Measurements from ENCODE around the gene LDLRAD4. TPM values are rescaled to one million over a fixed set of nuclear protein-coding genes. Genes with fewer than 3 reads are reported as not detected.

The LDLRAD4 gene
- total RNA-seq, 1 experiment from 2014 or later = 204 TPM

DNA sequence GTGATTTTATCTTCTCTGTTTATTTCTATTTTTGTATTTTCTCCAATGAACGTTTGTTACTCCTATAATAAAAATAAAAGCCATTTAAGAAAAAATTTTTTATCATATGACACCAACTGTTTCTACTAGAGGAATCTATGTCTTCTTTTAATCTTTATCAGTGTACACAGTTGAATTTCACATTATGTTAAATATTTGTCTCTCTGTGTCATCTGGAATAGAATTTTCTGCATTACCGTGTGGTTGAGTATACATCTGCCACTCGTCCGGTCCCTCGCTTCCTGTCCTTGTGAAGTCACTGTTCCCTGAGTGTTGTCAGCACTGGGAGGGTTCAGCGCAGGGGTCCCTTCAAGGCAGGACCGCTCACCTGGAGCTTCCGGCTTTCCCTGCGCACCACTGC is 99.2 kb downstream of the LDLRAD4 start:
- Histone ChIP-seq H3K36me3 (ENCODE audit: insufficient read depth, low read length) (no peaks in the 10 kb centered on the region), H3K9me3 (ENCODE audit: low read length) (no peaks in the 10 kb centered on the region), H3K4me3 (ENCODE audit: low read length) (no peak overlapping the region), H3K27ac (ENCODE audit: low read length) (no peak overlapping the region), H3K9me2 (replicated peaks; ENCODE audit: insufficient read depth, low read length) (no peaks in the 10 kb centered on the region), H3K4me2 (ENCODE audit: low read depth, low read length, poor library complexity, severe bottlenecking) (no peak overlapping the region), H3K79me2 (ENCODE audit: low read length) (no peaks in the 10 kb centered on the region), H4K20me1 (ENCODE audit: insufficient read depth, low read depth, low read length) (no peaks in the 10 kb centered on the region), H2AFZ (ENCODE audit: low read length) (no peak overlapping the region), H3K4me1 (ENCODE audit: low read length) (no peaks in the 10 kb centered on the region), H3K9ac (ENCODE audit: low read length) (no peak overlapping the region), H3K27me3 (ENCODE audit: low read length) (no peaks in the 10 kb centered on the region)
- DNase-seq = no peak

DNA sequence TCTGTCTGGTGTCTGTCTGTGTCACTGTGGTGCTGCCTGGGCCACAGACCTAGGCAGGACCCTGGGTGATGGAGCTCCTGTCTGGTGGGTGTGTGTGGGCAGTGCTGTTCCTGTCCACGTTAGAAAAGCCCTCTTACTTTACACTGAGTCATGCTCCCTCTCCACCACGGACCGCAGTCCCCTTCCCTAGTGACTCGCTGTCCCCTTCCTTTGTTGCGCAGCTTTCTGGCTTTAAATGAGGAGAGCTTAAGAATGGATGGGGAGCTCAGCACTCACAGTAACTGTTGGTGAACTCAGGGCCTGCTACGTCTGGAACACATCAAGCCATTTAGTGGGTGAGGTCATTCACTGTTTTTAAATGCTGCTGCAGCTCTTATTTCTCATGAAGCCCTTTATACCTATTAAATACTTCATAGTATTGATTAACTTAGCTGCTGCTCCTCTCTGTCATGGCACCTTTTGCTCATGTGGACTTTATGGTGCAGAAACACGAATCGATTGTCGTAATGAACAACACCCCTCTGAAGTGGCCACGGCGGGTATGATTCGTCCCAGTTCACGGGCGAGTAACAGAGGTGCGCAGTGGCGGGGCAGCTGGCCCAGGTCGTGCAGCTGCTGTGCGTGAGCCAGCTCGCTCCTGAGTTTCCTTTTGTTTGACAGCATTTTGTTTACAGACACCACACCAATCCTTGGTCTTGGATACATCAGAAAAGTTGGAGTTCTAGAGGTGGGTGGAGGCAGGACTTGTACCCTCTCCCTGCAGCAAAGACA is 100.4 kb downstream of the LDLRAD4 start:
- Histone ChIP-seq H3K36me3 (ENCODE audit: insufficient read depth, low read length) (no peaks in the 10 kb centered on the region), H3K4me2 (ENCODE audit: low read depth, low read length, poor library complexity, severe bottlenecking) (no peak overlapping the region), H3K4me3 (ENCODE audit: low read length) (no peak overlapping the region), H3K9me2 (replicated peaks; ENCODE audit: insufficient read depth, low read length) (no peaks in the 10 kb centered on the region), H4K20me1 (ENCODE audit: insufficient read depth, low read depth, low read length) (no peaks in the 10 kb centered on the region), H3K9me3 (ENCODE audit: low read length) (no peaks in the 10 kb centered on the region), H2AFZ (ENCODE audit: low read length) (no peak overlapping the region), H3K27ac (ENCODE audit: low read length) (no peak overlapping the region), H3K9ac (ENCODE audit: low read length) (no peak overlapping the region), H3K27me3 (ENCODE audit: low read length) (no peaks in the 10 kb centered on the region), H3K79me2 (ENCODE audit: low read length) (no peaks in the 10 kb centered on the region), H3K4me1 (ENCODE audit: low read length) (no peaks in the 10 kb centered on the region)
- no peak for DNase-seq

DNA sequence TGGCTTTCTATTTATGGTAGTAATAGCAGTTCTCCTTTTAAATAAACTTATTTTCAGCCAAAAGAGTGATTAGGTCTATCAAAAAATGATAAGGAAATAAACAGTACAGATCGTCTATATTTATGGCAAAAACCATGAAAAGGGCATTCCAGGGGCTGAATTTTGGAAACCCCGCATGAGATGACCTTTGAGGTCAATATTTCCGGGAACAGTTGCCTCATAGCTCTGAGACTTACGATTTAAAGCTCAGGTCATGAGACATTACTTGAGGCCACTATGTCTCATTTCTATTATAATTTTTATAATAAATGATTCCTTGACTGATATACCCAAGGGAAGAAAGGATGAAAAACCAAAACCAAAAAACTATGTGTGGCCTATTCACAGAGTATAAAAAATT is 101.1 kb downstream of the LDLRAD4 start:
- H3K27ac ChIP-seq (ENCODE audit: low read length) = no peak overlapping the region
- no peaks in the 10 kb centered on the region for H3K4me1 ChIP-seq (ENCODE audit: low read length)
- H3K36me3 ChIP-seq (ENCODE audit: insufficient read depth, low read length) = no peaks in the 10 kb centered on the region
- no peak for DNase-seq
- H3K4me3 ChIP-seq (ENCODE audit: low read length) = no peak overlapping the region
- no peaks in the 10 kb centered on the region for H3K9me3 ChIP-seq (ENCODE audit: low read length)
- H3K27me3 ChIP-seq (ENCODE audit: low read length) = no peaks in the 10 kb centered on the region
- no peaks in the 10 kb centered on the region for H3K79me2 ChIP-seq (ENCODE audit: low read length)
- no peak overlapping the region for H3K4me2 ChIP-seq (ENCODE audit: low read depth, low read length, poor library complexity, severe bottlenecking)
- no peaks in the 10 kb centered on the region for H3K9me2 ChIP-seq (replicated peaks; ENCODE audit: insufficient read depth, low read length)
- H2AFZ ChIP-seq (ENCODE audit: low read length) = no peak overlapping the region
- no peak overlapping the region for H3K9ac ChIP-seq (ENCODE audit: low read length)
- H4K20me1 ChIP-seq (ENCODE audit: insufficient read depth, low read depth, low read length) = no peaks in the 10 kb centered on the region

DNA sequence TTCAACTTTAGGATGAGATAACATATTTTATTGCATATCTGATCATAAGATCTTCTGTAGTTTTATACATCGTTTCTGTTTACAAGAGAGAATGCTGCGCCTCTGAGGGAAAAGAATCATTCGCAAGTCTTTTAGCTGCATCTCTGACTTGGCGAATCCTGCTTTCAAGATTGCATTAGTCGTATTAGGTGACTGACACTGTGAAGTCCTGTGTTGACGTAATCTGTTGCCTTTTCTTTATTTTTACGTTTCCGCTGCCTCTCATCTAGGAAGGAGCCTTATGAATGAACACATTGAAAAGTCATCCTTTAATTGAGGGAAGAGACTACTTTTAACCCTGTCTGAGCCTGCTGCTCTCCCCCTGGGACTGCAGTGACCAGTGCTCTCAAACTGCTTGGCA is 101.5 kb downstream of the LDLRAD4 start:
- Histone ChIP-seq H3K4me1 (ENCODE audit: low read length) (no peaks in the 10 kb centered on the region), H3K27me3 (ENCODE audit: low read length) (no peaks in the 10 kb centered on the region)

DNA sequence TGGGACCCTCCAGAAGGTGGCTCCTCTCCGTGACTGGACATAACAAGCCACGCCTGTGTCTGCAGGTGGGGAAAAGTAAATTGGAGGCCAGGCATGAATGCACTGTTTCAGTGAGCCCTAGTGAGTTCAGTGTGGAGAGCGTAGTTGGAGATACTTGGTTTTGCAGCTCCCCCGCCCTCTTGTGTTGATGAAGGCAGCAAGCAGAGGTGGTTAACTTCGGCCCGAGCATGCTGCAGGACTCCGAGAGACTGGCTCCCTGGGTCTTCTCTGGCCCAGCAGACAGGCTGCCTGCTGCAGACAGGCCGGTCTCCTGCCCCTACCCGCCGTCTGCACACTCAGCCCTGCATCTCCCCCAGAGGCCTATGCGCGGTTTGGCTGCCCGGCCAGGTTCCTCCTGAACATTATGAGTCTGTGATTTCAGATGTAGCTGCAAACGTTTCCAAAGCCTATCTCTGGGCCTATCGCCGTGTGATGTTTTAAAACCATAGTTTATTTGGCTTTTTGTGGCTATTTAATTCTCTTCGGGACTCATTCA is 102.4 kb downstream of the LDLRAD4 start:
- no peak overlapping the region for H3K4me3 ChIP-seq (ENCODE audit: low read length)
- DNase-seq = no peak
- H3K27me3 ChIP-seq (ENCODE audit: low read length) = no peaks in the 10 kb centered on the region
- no peak overlapping the region for H2AFZ ChIP-seq (ENCODE audit: low read length)
- H3K79me2 ChIP-seq (ENCODE audit: low read length) = no peaks in the 10 kb centered on the region
- no peaks in the 10 kb centered on the region for H3K9me2 ChIP-seq (replicated peaks; ENCODE audit: insufficient read depth, low read length)
- no peaks in the 10 kb centered on the region for H3K4me1 ChIP-seq (ENCODE audit: low read length)
- H3K9me3 ChIP-seq (ENCODE audit: low read length) = no peaks in the 10 kb centered on the region
- H3K4me2 ChIP-seq (ENCODE audit: low read depth, low read length, poor library complexity, severe bottlenecking) = no peak overlapping the region
- H3K36me3 ChIP-seq (ENCODE audit: insufficient read depth, low read length) = no peaks in the 10 kb centered on the region
- H4K20me1 ChIP-seq (ENCODE audit: insufficient read depth, low read depth, low read length) = no peaks in the 10 kb centered on the region
- no peak overlapping the region for H3K9ac ChIP-seq (ENCODE audit: low read length)
- no peak overlapping the region for H3K27ac ChIP-seq (ENCODE audit: low read length)

More for the DNA sequence above, 101.5 kb downstream of the LDLRAD4 start:
- H3K79me2 ChIP-seq (ENCODE audit: low read length) = no peaks in the 10 kb centered on the region
- H3K27ac ChIP-seq (ENCODE audit: low read length) = no peak overlapping the region
- H3K9ac ChIP-seq (ENCODE audit: low read length) = no peak overlapping the region
- no peak for DNase-seq
- no peaks in the 10 kb centered on the region for H3K9me3 ChIP-seq (ENCODE audit: low read length)
- no peak overlapping the region for H2AFZ ChIP-seq (ENCODE audit: low read length)
- no peaks in the 10 kb centered on the region for H3K36me3 ChIP-seq (ENCODE audit: insufficient read depth, low read length)
- no peaks in the 10 kb centered on the region for H4K20me1 ChIP-seq (ENCODE audit: insufficient read depth, low read depth, low read length)
- no peak overlapping the region for H3K4me2 ChIP-seq (ENCODE audit: low read depth, low read length, poor library complexity, severe bottlenecking)
- no peaks in the 10 kb centered on the region for H3K9me2 ChIP-seq (replicated peaks; ENCODE audit: insufficient read depth, low read length)
- H3K4me3 ChIP-seq (ENCODE audit: low read length) = no peak overlapping the region

DNA sequence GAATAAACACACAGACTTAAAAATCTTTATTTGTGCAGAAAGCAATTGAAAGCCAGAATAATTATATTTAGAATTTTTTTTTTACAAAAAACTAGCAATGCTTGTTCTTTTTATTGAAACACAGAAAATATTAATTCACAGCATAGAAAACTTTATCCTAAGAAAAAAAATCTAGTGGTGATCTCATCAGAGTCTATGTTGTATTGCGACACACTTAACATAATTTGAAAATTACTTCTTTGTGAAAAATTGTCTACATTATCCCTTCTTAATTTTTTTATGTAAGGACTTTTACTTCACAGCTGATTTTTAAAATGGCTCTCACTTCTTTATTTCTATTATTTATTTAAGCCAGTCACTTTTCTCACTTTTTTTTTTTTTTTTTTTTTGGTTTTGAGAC is 103.4 kb downstream of the LDLRAD4 start:
- DNase-seq = no peak

DNA sequence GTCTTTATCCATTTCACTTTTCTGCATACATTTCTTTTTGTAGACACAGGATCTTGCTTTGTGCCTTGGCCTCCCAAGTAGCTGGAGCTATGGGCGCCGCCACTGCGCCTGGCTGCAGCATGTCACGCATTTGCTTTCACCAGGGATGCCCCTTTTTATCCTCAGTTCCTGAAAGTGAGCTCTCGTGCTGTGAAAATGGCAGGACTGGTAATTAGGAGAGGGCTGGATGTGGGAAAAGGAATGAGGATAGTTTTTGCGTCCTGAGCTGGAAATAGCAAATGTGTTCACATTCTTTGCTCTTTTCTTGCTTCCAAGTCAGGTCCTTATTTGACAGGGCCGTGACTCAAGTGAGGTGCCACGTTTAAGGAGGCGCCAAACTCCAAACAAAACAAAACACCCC is 104.6 kb downstream of the LDLRAD4 start:
- no peak overlapping the region for H3K4me3 ChIP-seq (ENCODE audit: low read length)
- H3K27ac ChIP-seq (ENCODE audit: low read length) = no peak overlapping the region
- no peaks in the 10 kb centered on the region for H3K9me3 ChIP-seq (ENCODE audit: low read length)
- H2AFZ ChIP-seq (ENCODE audit: low read length) = no peak overlapping the region
- no peaks in the 10 kb centered on the region for H3K4me1 ChIP-seq (ENCODE audit: low read length)
- DNase-seq = no peak
- H3K36me3 ChIP-seq (ENCODE audit: insufficient read depth, low read length) = no peaks in the 10 kb centered on the region
- H3K9ac ChIP-seq (ENCODE audit: low read length) = no peak overlapping the region
- no peaks in the 10 kb centered on the region for H3K9me2 ChIP-seq (replicated peaks; ENCODE audit: insufficient read depth, low read length)
- H3K4me2 ChIP-seq (ENCODE audit: low read depth, low read length, poor library complexity, severe bottlenecking) = no peak overlapping the region
- no peaks in the 10 kb centered on the region for H3K27me3 ChIP-seq (ENCODE audit: low read length)
- H4K20me1 ChIP-seq (ENCODE audit: insufficient read depth, low read depth, low read length) = no peaks in the 10 kb centered on the region
- H3K79me2 ChIP-seq (ENCODE audit: low read length) = no peaks in the 10 kb centered on the region

More for the DNA sequence above, 103.4 kb downstream of the LDLRAD4 start:
- H2AFZ ChIP-seq (ENCODE audit: low read length) = no peak overlapping the region
- H3K4me3 ChIP-seq (ENCODE audit: low read length) = no peak overlapping the region
- H3K9ac ChIP-seq (ENCODE audit: low read length) = no peak overlapping the region
- no peak overlapping the region for H3K4me2 ChIP-seq (ENCODE audit: low read depth, low read length, poor library complexity, severe bottlenecking)
- H3K4me1 ChIP-seq (ENCODE audit: low read length) = no peaks in the 10 kb centered on the region
- H3K27me3 ChIP-seq (ENCODE audit: low read length) = no peaks in the 10 kb centered on the region
- no peak overlapping the region for H3K27ac ChIP-seq (ENCODE audit: low read length)
- H4K20me1 ChIP-seq (ENCODE audit: insufficient read depth, low read depth, low read length) = no peaks in the 10 kb centered on the region
- H3K9me2 ChIP-seq (replicated peaks; ENCODE audit: insufficient read depth, low read length) = no peaks in the 10 kb centered on the region
- no peaks in the 10 kb centered on the region for H3K79me2 ChIP-seq (ENCODE audit: low read length)
- H3K9me3 ChIP-seq (ENCODE audit: low read length) = no peaks in the 10 kb centered on the region
- H3K36me3 ChIP-seq (ENCODE audit: insufficient read depth, low read length) = no peaks in the 10 kb centered on the region

DNA sequence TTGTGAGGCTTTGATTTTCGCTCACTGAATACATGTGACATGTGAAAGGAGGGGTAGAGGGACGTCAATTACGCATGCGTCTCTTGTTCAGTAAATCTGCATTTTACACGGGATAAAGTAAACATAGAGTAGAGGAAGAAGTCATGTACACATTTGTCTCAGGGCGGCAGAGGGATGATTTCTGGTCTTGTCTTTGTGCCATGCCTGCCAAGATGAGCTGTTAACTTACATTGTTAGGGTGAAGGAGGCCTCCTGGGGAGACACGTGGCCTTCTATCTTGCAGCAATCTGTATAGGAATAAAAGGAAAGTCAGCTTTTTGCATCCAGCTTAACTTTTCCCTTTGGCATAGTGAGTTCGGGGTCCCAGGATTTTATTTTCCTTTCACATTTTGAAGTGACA is 106.3 kb downstream of the LDLRAD4 start:
- no peak for DNase-seq
- no peaks in the 10 kb centered on the region for H4K20me1 ChIP-seq (ENCODE audit: insufficient read depth, low read depth, low read length)
- H3K27me3 ChIP-seq (ENCODE audit: low read length) = no peaks in the 10 kb centered on the region
- H3K4me1 ChIP-seq (ENCODE audit: low read length) = no peaks in the 10 kb centered on the region
- H3K9ac ChIP-seq (ENCODE audit: low read length) = no peak overlapping the region
- no peak overlapping the region for H3K27ac ChIP-seq (ENCODE audit: low read length)
- H2AFZ ChIP-seq (ENCODE audit: low read length) = no peak overlapping the region
- no peaks in the 10 kb centered on the region for H3K36me3 ChIP-seq (ENCODE audit: insufficient read depth, low read length)
- no peaks in the 10 kb centered on the region for H3K9me3 ChIP-seq (ENCODE audit: low read length)
- H3K9me2 ChIP-seq (replicated peaks; ENCODE audit: insufficient read depth, low read length) = no peaks in the 10 kb centered on the region
- no peak overlapping the region for H3K4me2 ChIP-seq (ENCODE audit: low read depth, low read length, poor library complexity, severe bottlenecking)
- no peak overlapping the region for H3K4me3 ChIP-seq (ENCODE audit: low read length)
- no peaks in the 10 kb centered on the region for H3K79me2 ChIP-seq (ENCODE audit: low read length)

All from Karpas-422 (cell line).